GM19372 (cell line): ENCODE data around the gene HDC.

Experiments
- ATAC-seq: cut with Tn5 transposase; IDR thresholded peaks from one replicate; pipeline ENCODE4 v1.9.1; 2021; ENCODE audit warnings: mild to moderate bottlenecking, low read depth, moderate library complexity; ENCODE audit not compliant: unreplicated experiment

The HDC gene

GRCh38 chr15:50229336-50229735, 36.2 kb downstream of the HDC start:
- no peak for ATAC-seq

DNA sequence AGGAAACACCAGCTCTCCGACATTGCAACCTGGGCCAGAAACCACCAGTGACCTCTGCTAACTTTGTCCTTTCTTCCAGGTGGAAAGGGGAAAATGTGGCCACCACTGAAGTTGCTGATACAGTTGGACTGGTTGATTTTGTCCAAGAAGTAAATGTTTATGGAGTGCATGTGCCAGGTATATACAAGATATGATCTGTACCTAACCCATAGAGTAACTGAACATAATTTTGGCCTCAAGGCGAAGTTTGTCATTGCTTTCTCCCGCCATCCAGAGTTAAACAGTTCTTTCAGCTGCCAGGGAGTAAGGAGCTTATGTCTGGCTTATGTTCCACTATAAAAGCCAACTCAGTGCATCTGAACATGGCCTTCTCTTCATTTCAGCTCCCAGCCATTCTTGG, 36.7 kb downstream of the HDC start:
- ATAC-seq: no peak

DNA sequence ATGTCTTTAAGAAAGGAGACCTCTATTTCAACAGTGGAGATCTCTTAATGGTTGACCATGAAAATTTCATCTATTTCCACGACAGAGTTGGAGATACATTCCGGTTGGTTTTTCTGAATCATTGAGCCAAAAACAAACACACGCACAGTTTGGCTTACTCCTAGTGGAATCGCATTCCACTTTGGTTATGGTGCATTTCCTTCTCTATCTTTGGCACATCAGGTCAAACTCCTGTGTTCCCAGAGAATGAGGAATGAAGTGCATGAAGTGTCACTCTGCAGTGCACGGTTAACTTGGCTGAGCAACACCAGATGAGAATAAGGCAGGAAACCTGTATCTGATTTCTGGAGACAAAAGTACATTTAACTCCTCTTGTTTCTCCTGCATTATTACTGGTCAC, 38.5 kb downstream of the HDC start:
- ATAC-seq: no peak

DNA sequence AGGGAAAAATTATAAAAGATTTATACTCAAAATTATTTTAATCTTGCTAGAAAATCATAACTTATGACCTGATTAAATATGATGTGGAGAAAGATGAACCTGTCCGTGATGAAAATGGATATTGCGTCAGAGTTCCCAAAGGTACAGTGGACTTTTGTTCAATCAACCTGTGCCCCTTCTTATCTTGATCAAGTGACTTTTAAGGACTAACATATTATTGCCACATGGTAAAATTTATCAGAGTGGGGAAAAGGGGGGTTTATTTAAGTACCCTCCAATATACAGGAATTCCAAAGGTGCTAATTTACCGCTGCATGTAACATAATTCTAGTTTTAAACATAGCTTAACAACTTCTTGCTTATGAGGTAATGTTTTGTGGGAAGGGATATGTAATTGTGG, 39.6 kb downstream of the HDC start:
- no peak for ATAC-seq

DNA sequence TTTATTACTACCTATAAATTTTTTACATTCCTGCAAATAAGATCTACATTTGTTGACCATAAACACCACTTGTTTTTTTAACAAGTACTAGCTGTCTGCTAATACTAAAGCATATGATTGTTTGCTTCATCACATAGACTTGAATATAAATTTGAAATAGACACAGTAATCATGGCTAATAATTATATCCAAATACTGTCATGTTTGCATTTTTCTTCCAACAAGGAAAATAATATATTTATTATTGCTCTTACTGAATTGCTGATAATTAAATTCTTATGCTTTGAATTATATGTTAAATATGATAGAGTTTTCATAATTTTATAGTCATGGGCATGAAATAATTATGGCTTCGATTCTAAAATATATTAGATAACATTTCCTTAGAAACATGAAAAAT, 40.5 kb downstream of the HDC start:
- ATAC-seq: no peak

DNA sequence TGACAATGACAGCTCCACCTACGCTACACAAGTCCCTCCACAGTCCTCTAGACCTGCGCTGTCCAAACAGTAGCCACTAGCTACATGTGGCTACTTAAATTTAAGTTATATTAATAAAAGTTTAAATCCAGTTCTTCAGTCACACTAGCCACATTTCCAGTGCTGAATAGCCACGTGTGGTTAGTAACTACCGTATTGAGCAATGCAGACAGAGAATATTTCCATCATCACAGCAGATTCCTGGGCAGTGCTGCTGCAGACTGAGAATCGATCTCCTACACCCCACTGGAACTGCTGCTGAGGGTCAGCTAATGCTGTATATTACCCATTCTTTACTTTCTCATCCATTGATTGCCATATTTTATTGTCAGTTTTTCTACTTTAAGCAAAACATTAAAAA, 40.9 kb downstream of the HDC start:
- no peak for ATAC-seq

DNA sequence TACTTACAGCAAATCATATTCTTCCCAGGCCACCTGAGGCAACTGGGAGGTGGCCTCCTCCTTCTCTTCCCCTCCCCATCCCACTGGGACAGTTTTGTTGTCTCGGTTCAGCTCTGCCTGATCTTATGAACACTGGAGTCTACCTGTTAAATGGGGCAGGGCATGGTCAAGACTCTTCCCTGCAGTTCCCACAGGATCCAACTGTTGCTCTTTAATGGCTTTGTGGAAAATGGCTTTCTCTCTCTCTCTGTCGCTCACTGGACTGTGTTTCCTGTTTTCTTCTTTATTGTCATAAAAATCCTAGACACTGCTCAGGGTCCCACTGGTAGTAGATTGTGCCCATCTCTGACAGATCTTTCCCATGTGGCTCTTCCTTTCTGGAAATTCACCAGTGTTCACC, 43.3 kb downstream of the HDC start:
- ATAC-seq: no peak

DNA sequence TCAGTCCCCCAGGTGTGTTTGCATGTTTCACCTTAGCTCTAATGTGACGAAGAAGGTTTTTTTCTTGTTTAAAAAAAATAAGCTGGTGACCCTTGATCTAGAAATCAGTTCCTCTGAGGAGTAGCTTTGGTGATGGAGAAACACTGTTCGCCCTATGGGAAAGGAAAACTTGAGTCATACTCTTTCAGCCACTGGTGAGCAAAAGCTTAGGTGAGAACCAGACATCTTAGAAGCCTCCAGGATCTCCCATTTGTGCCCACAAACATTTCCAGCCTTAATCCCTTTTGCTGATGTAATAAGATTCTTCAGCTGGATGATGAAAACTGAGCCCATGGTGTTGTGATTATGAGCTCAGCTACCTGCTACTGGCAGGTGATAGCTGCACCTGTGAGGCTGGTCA, 45.7 kb downstream of the HDC start:
- ATAC-seq: no peak

DNA sequence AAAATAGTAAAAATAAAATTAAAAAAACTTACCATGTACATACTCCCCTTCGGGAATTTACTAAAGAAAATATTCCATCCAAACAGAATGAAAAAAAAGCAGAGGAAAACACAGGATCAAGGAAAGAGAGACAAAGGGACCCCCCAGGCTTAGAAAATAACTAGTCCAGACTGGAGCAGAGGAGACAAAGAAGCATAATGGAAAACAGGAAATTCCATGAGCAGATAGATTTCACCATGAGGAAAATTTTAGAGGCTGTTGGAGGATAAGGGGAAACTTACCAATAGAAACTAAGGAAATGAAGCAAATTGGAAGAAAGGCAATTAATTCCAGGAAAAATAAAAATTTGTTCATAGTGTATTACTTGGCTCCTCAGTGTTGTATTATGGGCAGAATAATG, 46.8 kb downstream of the HDC start:
- no peak for ATAC-seq

- ATAC-seq: no peak
Observed at GRCh38 chr15:50218291-50218690, 47.2 kb downstream of the HDC start.

DNA sequence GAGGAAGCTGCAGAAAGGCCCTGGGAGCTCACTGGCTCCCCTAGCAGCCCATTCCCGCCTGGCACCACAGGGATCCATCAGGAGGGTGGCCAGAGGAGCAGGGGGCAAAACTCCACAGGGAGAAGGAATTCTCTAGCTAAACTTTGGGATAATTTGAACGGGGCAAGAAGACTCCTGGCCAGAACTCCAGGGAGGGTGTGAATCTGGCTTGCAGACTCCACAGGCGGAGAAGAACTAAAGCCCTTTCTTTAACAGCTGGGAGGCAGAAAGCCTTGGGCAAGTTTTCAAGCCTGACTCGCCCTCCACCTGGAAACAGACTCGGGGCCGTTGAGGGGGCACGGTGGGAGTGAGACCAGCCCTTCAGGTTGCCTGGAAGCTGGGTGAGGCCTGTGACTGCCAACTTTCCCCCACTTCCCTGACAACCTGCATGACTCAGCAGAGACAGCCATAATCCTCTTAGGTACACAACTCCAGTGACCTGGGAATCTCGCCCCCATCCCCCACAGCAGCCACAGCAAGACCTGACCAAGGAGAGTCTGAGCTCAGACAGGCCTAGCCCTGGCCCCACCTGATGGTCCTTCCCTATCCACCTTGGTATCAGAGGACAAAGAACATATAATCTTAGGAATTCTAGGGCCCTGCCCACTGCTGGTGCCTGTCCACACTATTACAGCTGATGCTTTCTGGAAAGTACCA, 54.9 kb downstream of the HDC start:
- no peak for ATAC-seq

- no peak for ATAC-seq
Observed at GRCh38 chr15:50209809-50210208, 55.7 kb downstream of the HDC start.

- ATAC-seq: no peak
Observed at GRCh38 chr15:50206020-50206419, 59.5 kb downstream of the HDC start.

GRCh38 chr15:50202003-50202402, 63.5 kb downstream of the HDC start:
- ATAC-seq: no peak

DNA sequence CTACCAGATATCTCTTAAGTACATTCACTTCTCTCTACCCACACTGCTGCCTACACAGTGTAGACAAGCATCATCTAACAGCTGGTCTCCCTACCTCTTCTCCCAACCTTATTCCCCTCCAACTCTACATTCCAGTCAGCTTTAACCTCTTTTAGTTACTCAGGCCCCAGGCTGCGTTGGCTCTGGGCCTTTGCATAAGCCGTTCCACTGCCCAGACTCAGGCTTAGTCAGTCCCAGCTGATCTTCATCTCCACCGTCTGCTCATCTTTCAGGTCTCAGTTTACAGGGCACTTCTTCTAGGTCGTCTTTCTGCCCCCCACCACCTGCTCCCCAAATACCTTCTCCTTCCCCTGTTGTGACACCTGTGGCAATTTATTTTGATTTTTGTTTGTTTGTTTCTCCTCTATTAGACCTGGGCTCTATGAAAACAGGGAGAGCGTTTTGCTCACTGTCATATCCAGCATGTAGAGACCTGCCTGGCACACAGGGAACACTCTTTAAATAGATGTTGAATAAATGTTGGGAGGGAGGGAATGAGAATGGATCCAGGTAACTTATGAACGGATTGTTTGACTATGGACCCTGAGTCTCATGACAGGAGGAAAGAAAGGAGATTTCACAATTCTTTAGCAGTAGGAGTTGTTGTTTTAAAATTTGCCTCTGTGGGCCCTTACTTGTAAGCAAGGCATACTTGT, 72.5 kb downstream of the HDC start:
- no peak for ATAC-seq

- no peak for ATAC-seq
Observed at GRCh38 chr15:50192164-50192563, 73.4 kb downstream of the HDC start.
